Osteocyte (in vitro differentiated cells): ENCODE data around the gene DDX31. TPM values are rescaled to one million over a fixed set of nuclear protein-coding genes. Genes with fewer than 3 reads are reported as not detected.

Source experiments
- DNase-seq: peaks from one replicate; pipeline ENCODE4 v3.0.0; 2021; ENCODE audit warnings: mixed read lengths; ENCODE audit not compliant: unreplicated experiment; ENCODE audit errors: extremely low spot score
- H3K27ac Mint-ChIP-seq: one replicate; pipeline ENCODE4 v1.8.0; 2021; ENCODE audit warnings: mild to moderate bottlenecking, mixed read lengths; ENCODE audit not compliant: unreplicated experiment
- H3K27me3 Mint-ChIP-seq: one replicate; pipeline ENCODE4 v1.8.0; 2021; ENCODE audit warnings: mixed read lengths; ENCODE audit not compliant: unreplicated experiment
- H3K36me3 Mint-ChIP-seq: one replicate; pipeline ENCODE4 v1.8.0; 2021; ENCODE audit warnings: mixed read lengths; ENCODE audit not compliant: unreplicated experiment
- H3K4me1 Mint-ChIP-seq: one replicate; pipeline ENCODE4 v1.8.0; 2021; ENCODE audit warnings: mixed read lengths; ENCODE audit not compliant: unreplicated experiment
- H3K4me3 Mint-ChIP-seq: one replicate; pipeline ENCODE4 v1.8.0; 2021; ENCODE audit warnings: mild to moderate bottlenecking, moderate library complexity, mixed read lengths; ENCODE audit not compliant: unreplicated experiment
- H3K9me3 Mint-ChIP-seq: one replicate; pipeline ENCODE4 v1.8.0; 2021; ENCODE audit warnings: mixed read lengths; ENCODE audit not compliant: unreplicated experiment
- CTCF ChIP-seq: fragments of 200-600 bp; sonication (generic); IDR thresholded peaks from 2 replicates; pipeline ENCODE4 v1.5.0; 2021; ENCODE audit warnings: antibody characterized with exemption, mild to moderate bottlenecking, moderate library complexity
- total RNA-seq: library from RNA; stranded (reverse); gene quantifications from 2 replicates; pipeline ENCODE4 v1.2.1, GENCODE V29; 2021

Gene DDX31
- total RNA-seq, 1 donor from 2014 or later, result 14.6 TPM

DNA sequence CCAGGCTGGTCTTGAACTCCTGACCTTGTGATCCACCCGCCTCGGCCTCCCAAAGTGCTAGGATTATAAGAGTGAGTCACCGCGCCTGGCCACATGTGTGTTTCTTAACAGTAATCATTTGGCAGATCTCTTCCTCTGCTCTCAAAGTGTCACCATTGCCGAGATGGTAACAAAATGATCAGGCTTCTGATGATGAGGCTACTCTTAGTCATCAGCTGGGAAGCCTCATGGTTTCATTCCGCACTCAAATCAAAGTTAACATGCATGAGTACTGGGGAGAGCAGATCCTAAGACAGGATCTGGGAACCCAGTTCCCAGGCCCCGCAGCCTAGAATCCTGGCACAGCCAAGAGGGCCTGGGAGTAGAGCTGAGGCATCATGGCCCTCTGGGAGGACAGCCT lies 60.0 kb downstream of the DDX31 start:
- peaks cover 33% of the 10 kb centered on the region for H3K36me3 Mint-ChIP-seq
- no peaks in the 10 kb centered on the region for H3K27me3 Mint-ChIP-seq
- no peaks in the 10 kb centered on the region for H3K9me3 Mint-ChIP-seq
- H3K4me1 Mint-ChIP-seq, result no peaks in the 10 kb centered on the region
- no peak overlapping the region for H3K27ac Mint-ChIP-seq
- DNase-seq, result no peak
- no peak overlapping the region for H3K4me3 Mint-ChIP-seq
- TF ChIP-seq CTCF, result no peak

DNA sequence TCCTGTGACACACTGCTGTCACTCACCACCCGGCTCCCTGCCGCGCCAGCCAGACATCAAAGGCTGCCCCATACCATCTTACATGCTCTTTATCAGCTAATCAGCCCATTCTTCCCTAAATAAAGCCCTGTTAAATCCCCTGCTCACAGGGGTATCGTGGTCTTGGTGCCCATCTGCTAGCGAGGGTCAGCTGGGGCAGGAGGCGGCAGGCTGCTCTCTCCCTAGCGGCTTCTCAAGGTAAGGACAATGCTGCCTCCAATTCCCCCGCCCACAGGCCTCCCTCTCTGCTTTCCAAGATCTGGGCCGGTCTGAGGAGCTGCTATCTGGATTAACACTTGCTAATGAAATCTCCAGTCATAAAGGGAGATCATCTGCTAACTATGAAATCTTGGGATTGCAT lies 60.6 kb downstream of the DDX31 start:
- Mint-ChIP-seq H3K27me3 (no peaks in the 10 kb centered on the region), H3K9me3 (no peaks in the 10 kb centered on the region), H3K36me3 (peaks cover 30% of the 10 kb centered on the region), H3K4me3 (no peak overlapping the region), H3K4me1 (no peaks in the 10 kb centered on the region), H3K27ac (no peak overlapping the region)
- TF ChIP-seq CTCF, result no peak
- no peak for DNase-seq

DNA sequence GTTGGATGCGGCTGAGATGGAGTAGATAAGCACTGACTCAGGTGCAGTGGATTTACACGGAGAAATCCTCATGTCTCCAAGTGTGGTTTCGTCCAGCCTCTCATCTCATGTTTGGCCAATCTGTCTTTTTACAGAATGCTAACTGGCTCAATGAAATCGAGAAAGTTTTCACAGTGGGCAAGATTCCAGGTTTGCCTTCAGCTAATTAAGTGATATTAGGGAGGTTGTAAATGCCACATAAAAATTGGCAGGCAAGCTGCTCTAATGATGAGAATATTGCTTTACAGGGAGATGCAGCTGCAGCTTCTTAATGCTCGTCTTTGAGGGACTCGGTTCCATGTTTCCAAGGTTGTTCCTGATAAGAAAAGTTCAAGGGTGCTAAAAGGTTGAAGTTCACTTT lies 63.7 kb downstream of the DDX31 start:
- DNase-seq, result no peak
- Mint-ChIP-seq H3K4me1 (no peaks in the 10 kb centered on the region), H3K9me3 (no peaks in the 10 kb centered on the region), H3K27ac (no peak overlapping the region), H3K36me3 (peaks cover 28% of the 10 kb centered on the region), H3K4me3 (no peak overlapping the region), H3K27me3 (no peaks in the 10 kb centered on the region)
- no peak for TF ChIP-seq CTCF

DNA sequence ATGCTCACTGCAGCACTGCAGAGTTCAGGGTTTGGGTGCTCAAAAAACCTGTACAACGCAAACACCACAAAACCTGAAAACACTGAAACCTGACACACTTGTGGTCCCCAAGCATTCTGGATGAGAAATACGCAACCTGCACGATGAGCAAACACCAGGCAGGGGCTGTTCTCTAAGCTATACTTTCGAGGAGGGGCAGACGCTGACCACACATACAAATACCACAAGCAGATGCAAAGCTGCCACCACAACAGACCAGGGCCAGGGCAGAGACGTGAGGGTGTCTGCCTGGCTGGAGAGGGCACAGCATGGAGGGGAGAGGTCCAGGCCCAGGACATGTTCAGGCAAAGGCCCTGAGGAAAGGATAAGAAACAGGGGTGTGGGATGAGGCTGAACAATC lies 64.4 kb downstream of the DDX31 start:
- no peaks in the 10 kb centered on the region for H3K9me3 Mint-ChIP-seq
- H3K4me1 Mint-ChIP-seq, result no peaks in the 10 kb centered on the region
- no peak overlapping the region for H3K4me3 Mint-ChIP-seq
- no peak for DNase-seq
- no peaks in the 10 kb centered on the region for H3K27me3 Mint-ChIP-seq
- TF ChIP-seq CTCF, result no peak
- peaks cover 23% of the 10 kb centered on the region for H3K36me3 Mint-ChIP-seq
- H3K27ac Mint-ChIP-seq, result no peak overlapping the region

GRCh38 chr9:132602207-132602606 lies 67.6 kb downstream of the DDX31 start:
- Mint-ChIP-seq H3K9me3 (no peaks in the 10 kb centered on the region), H3K4me1 (no peaks in the 10 kb centered on the region), H3K4me3 (no peak overlapping the region), H3K27ac (no peak overlapping the region), H3K27me3 (no peaks in the 10 kb centered on the region), H3K36me3 (peaks cover 26% of the 10 kb centered on the region)
- DNase-seq, result no peak
- TF ChIP-seq CTCF, result no peak
